ENCODE measurements around the gene SSR2.

Gene SSR2

GRCh38 chr1:156054500-156055280, 33.9 kb upstream of the SSR2 start, which contains the start of gene LAMTOR2:
Gene LAMTOR2, plus strand, starts transcription at chr1:156054782. Its CDS starts 108 bp downstream, at chr1:156054890.
- Histone ChIP-seq H3K4me2 (ENCODE audit: low read length) (peak within 1 kb of the TSS; percentile 94), H3K36me3 (replicated peaks; ENCODE audit: low read depth, low read length) (peaks cover 3% of the 10 kb centered on the region), H3K9ac (ENCODE audit: low read length) (peak within 1 kb of the TSS; percentile 96), H3K4me1 (ENCODE audit: low read length) (peaks cover 12% of the 10 kb centered on the region), H3K27ac (ENCODE audit: low read length) (peak within 1 kb of the TSS; percentile 91), H4K20me1 (ENCODE audit: insufficient read depth, low read length) (no peaks in the 10 kb centered on the region), H2AFZ (ENCODE audit: low read depth, low read length) (peak within 1 kb of the TSS; percentile 89), H3K79me2 (ENCODE audit: low read length) (peaks cover 21% of the 10 kb centered on the region), H3K4me3 (ENCODE audit: low read length) (peak within 1 kb of the TSS; percentile 86), H3K9me3 (ENCODE audit: insufficient read depth, low read length) (no peaks in the 10 kb centered on the region), H3K27me3 (ENCODE audit: low read depth, low read length) (no peaks in the 10 kb centered on the region)
- TF ChIP-seq CTCF (IDR thresholded peaks at IDR 0.05; ENCODE audit: low read depth, low read length) = no peak
- TF ChIP-seq EZH2phosphoT487 (IDR thresholded peaks at IDR 0.05; ENCODE audit: low read depth) = no peak

GRCh38 chr1:156053768-156054499, 33.2 kb upstream of the SSR2 start, which contains the start of gene UBQLN4:
Gene UBQLN4, minus strand, starts transcription at chr1:156053798. Its CDS starts 97 bp downstream, at chr1:156053701.
- H3K4me3 ChIP-seq (ENCODE audit: low read length) = peak within 1 kb of the TSS; percentile 86
- H3K36me3 ChIP-seq (replicated peaks; ENCODE audit: low read depth, low read length) = peaks cover 10% of the 10 kb centered on the region
- peak within 1 kb of the TSS; percentile 91 for H3K27ac ChIP-seq (ENCODE audit: low read length)
- H2AFZ ChIP-seq (ENCODE audit: low read depth, low read length) = peak within 1 kb of the TSS; percentile 48
- H3K9ac ChIP-seq (ENCODE audit: low read length) = peak within 1 kb of the TSS; percentile 96
- peaks cover 12% of the 10 kb centered on the region for H3K4me1 ChIP-seq (ENCODE audit: low read length)
- TF ChIP-seq CTCF (IDR thresholded peaks at IDR 0.05; ENCODE audit: low read depth, low read length) (peak; percentile 55), EZH2phosphoT487 (IDR thresholded peaks at IDR 0.05; ENCODE audit: low read depth) (no peak)
- peaks cover 21% of the 10 kb centered on the region for H3K79me2 ChIP-seq (ENCODE audit: low read length)
- H3K27me3 ChIP-seq (ENCODE audit: low read depth, low read length) = no peaks in the 10 kb centered on the region
- no peaks in the 10 kb centered on the region for H3K9me3 ChIP-seq (ENCODE audit: insufficient read depth, low read length)
- peak within 1 kb of the TSS; percentile 94 for H3K4me2 ChIP-seq (ENCODE audit: low read length)
- no peaks in the 10 kb centered on the region for H4K20me1 ChIP-seq (ENCODE audit: insufficient read depth, low read length)

GRCh38 chr1:156052862-156053767, 32.4 kb upstream of the SSR2 start:
- Histone ChIP-seq H3K9ac (ENCODE audit: low read length) (peak overlapping the region; percentile 62), H3K4me1 (ENCODE audit: low read length) (peaks cover 12% of the 10 kb centered on the region), H3K9me3 (ENCODE audit: insufficient read depth, low read length) (no peaks in the 10 kb centered on the region), H4K20me1 (ENCODE audit: insufficient read depth, low read length) (no peaks in the 10 kb centered on the region), H3K79me2 (ENCODE audit: low read length) (peaks cover 21% of the 10 kb centered on the region), H3K36me3 (replicated peaks; ENCODE audit: low read depth, low read length) (peaks cover 15% of the 10 kb centered on the region), H3K27me3 (ENCODE audit: low read depth, low read length) (no peaks in the 10 kb centered on the region), H2AFZ (ENCODE audit: low read depth, low read length) (peak overlapping the region; percentile 48; the same call in 1 of the 2 replicates), H3K4me2 (ENCODE audit: low read length) (peak overlapping the region; percentile 77), H3K4me3 (ENCODE audit: low read length) (peak overlapping the region; percentile 86), H3K27ac (ENCODE audit: low read length) (peak overlapping the region; percentile 43)
- TF ChIP-seq CTCF (IDR thresholded peaks at IDR 0.05; ENCODE audit: low read depth, low read length) = peak; percentile 49
- no peak for TF ChIP-seq EZH2phosphoT487 (IDR thresholded peaks at IDR 0.05; ENCODE audit: low read depth)
